Adrenal gland (tissue), 12 donors: ENCODE data around the gene PHF20. TPM values are rescaled to one million over a fixed set of nuclear protein-coding genes. Genes with fewer than 3 reads are reported as not detected.

Experiments used
- DNase-seq, 7 donors: peaks; one replicate each; pipeline ENCODE4 v3.0.0-alpha.2; 2019 to 2020
- H3K27ac ChIP-seq, 5 donors: fragments of 200-600 bp; sonication (generic) in 4 of 5; 1 replicate in 3 of 5; 2 replicates in 2 of 5; pipeline versions ENCODE4 v1.5.1 to v1.8.0; 2016 to 2020; ENCODE audit warnings: mild to moderate bottlenecking in 1 of 5
- H3K27me3 ChIP-seq: fragments of 200-600 bp; 2 replicates; pipeline ENCODE4 v1.8.0; 2021
- H3K36me3 ChIP-seq, 2 donors: fragments of 200-600 bp; replicated peaks in 1 of 2; 1 replicate in 1 of 2; 2 replicates in 1 of 2; pipeline versions ENCODE4 v1.5.1 to v1.8.0; 2018 to 2022
- H3K4me1 ChIP-seq, 2 donors: fragments of 200-600 bp; replicated peaks in 1 of 2; 1 replicate in 1 of 2; 2 replicates in 1 of 2; pipeline versions ENCODE4 v1.5.1 to v1.8.0; 2018 to 2021
- H3K4me3 ChIP-seq, 4 donors: fragments of 200-600 bp; sonication (generic) in 3 of 4; one replicate each; pipeline ENCODE4 v1.5.1; 2016 to 2018
- H3K9me3 ChIP-seq, 3 donors: fragments of 200-600 bp; sonication (generic) in 1 of 3; replicated peaks in 1 of 3; 1 replicate in 2 of 3; 2 replicates in 1 of 3; pipeline versions ENCODE4 v1.5.1 to v1.8.0; 2016 to 2021
- CTCF ChIP-seq, 6 experiments: fragments of 450-650 bp in 4 of 6; fragments of 200-600 bp in 2 of 6; sonication (generic) in 1 of 6; IDR thresholded peaks; 1 replicate in 5 of 6; 2 replicates in 1 of 6; pipeline versions ENCODE4 v1.5.1 to v1.8.0; 2016 to 2021; ENCODE audit warnings: antibody characterized with exemption in 6 of 6, mild to moderate bottlenecking in 2 of 6, moderate library complexity in 1 of 6
- POLR2A ChIP-seq, 2 donors: fragments of 450-650 bp; IDR thresholded peaks; one replicate each; pipeline ENCODE4 v1.6.1; 2017; ENCODE audit warnings: antibody characterized with exemption in 2 of 2, mild to moderate bottlenecking in 2 of 2, moderate library complexity in 1 of 2
- WGBS, 4 donors: extraction: QIAGEN DNeasy Blood & Tissue Kit in 2 of 4; methylation state at CpG; one replicate each; pipeline versions ENCODE4 v1.1.5 to v1.1.7; 2013 to 2017; 5-methylcytosine and 5-hydroxymethylcytosine counted together
- intact Hi-C, 2 donors: fragments of 100-400 bp; cut with DNase I; formaldehyde crosslinking; loops; one replicate each; pipeline versions ENCODE4 v1.14.1 to v1.15.0; 2022 to 2023
- polyA plus RNA-seq, 3 donors: library from polyadenylated mRNA; stranded (reverse); fragments of 200-250 nt in 2 of 3; fragments of 350-450 nt in 1 of 3; fragmentation: Illumina TruSeq in 1 of 3; extraction: RNeasy Lipid Tissue Mini Kit (QIAGEN cat#74804) in 1 of 3; gene quantifications; one replicate each; pipeline ENCODE4 v1.2.3, GENCODE V29; 2013 to 2014
- total RNA-seq, 9 donors: library from RNA; depleted of rRNA in 4 of 9; stranded (reverse); fragments of >200 nt in 4 of 9; fragments of 120-200 nt in 1 of 9; fragmentation: NEBNext Ultra II Directional in 1 of 9; extraction: Animal tissue kit (Norgen Biotek cat#: 25700) in 1 of 9; gene quantifications; one replicate each; pipeline versions ENCODE4 v1.1.0 to v1.2.4, GENCODE V29; 2013 to 2023
- donor health status: healthy with polysubstance abuse.
- donor health status: Bipolar disorder and iron deficiency.
- donor health status: DM: yes; HTN: yes; CAD: no.
- donor health status: DM: no; HTN: no; CAD: no.
- donor health status: DM: no; HTN: no; CAD: no.
- donor health status: DM: yes; HTN: yes; CAD: no.

The PHF20 gene
- total and polyA plus RNA-seq, 12 donors, result 15.0 to 45.1 (median 28.8) TPM

GRCh38 chr20:35796571-35796970, 24.8 kb downstream of the PHF20 start:
- intact Hi-C loops, result no loop called here

GRCh38 chr20:35801865-35802264, 30.1 kb downstream of the PHF20 start:
- TF ChIP-seq CTCF (IDR thresholded peaks at IDR 0.05) (no peak), POLR2A (IDR thresholded peaks at IDR 0.05) (no peak)
- intact Hi-C loops, result no loop called here
- H3K36me3 ChIP-seq, result no peaks in the 10 kb centered on the region
- no peak for DNase-seq
- no peak overlapping the region for H3K4me3 ChIP-seq
- peaks cover 0 to under 1% of the 10 kb centered on the region in 2 donors for H3K4me1 ChIP-seq
- no peak overlapping the region for H3K27ac ChIP-seq
- H3K27me3 ChIP-seq, result no peaks in the 10 kb centered on the region
- no peaks in the 10 kb centered on the region for H3K9me3 ChIP-seq
- 61 to 94% (median 85%) methylated on average over 1 of the region's 1 CpG for WGBS, 4 donors

More at GRCh38 chr20:35796571-35796970, 24.8 kb downstream of the PHF20 start:
- no peaks in the 10 kb centered on the region for H3K27me3 ChIP-seq
- H3K4me1 ChIP-seq, result peaks cover 2 to 22% of the 10 kb centered on the region in 2 donors
- H3K36me3 ChIP-seq, result no peaks in the 10 kb centered on the region
- H3K27ac ChIP-seq, result peak overlapping the region in 1 of 5 donors; percentile 24
- H3K9me3 ChIP-seq, result no peaks in the 10 kb centered on the region
- DNase-seq, result no peak
- 19 to 25% (median 23%) methylated on average over 2 of the region's 2 CpGs for WGBS, 4 donors
- TF ChIP-seq POLR2A (IDR thresholded peaks at IDR 0.05) (no peak), CTCF (IDR thresholded peaks at IDR 0.05) (no peak)
- no peak overlapping the region for H3K4me3 ChIP-seq

GRCh38 chr20:35806075-35806474, 34.3 kb downstream of the PHF20 start:
- Histone ChIP-seq H3K27me3 (no peaks in the 10 kb centered on the region), H3K4me1 (no peaks in the 10 kb centered on the region), H3K9me3 (no peaks in the 10 kb centered on the region), H3K27ac (no peak overlapping the region), H3K36me3 (no peaks in the 10 kb centered on the region), H3K4me3 (no peak overlapping the region)
- intact Hi-C loops, result no loop called here
- DNase-seq, result no peak
- WGBS, 4 donors, result 91 to 95% (median 92%) methylated on average over 3 of the region's 3 CpGs
- TF ChIP-seq CTCF (IDR thresholded peaks at IDR 0.05), result no peak
- TF ChIP-seq POLR2A (IDR thresholded peaks at IDR 0.05), result no peak

- TF ChIP-seq POLR2A (IDR thresholded peaks at IDR 0.05) (no peak), CTCF (IDR thresholded peaks at IDR 0.05) (no peak)
- H3K9me3 ChIP-seq, result no peaks in the 10 kb centered on the region
- 90 to 95% (median 92%) methylated on average over 2 of the region's 2 CpGs for WGBS, 4 donors
- H3K36me3 ChIP-seq, result peaks cover 0 to 5% of the 10 kb centered on the region in 2 donors
- no peak overlapping the region for H3K4me3 ChIP-seq
- H3K27ac ChIP-seq, result no peak overlapping the region
- no peak for DNase-seq
- intact Hi-C loops, result no loop called here
- no peaks in the 10 kb centered on the region for H3K4me1 ChIP-seq
- H3K27me3 ChIP-seq, result no peaks in the 10 kb centered on the region
Measured at GRCh38 chr20:35807877-35808276, 36.1 kb downstream of the PHF20 start.
